Measurements from ENCODE around the gene PSMG4.

PSMG4 gene

GRCh38 chr6:3314621-3315467 is 56.1 kb downstream of the PSMG4 start:
- Histone ChIP-seq H3K4me1 (no peaks in the 10 kb centered on the region), H3K9me3 (no peaks in the 10 kb centered on the region), H3K36me3 (no peaks in the 10 kb centered on the region), H3K4me3 (no peak overlapping the region), H3K27me3 (no peaks in the 10 kb centered on the region), H3K27ac (no peak overlapping the region)
- peak in 1 of 2 donors; percentile 25 for DNase-seq
- TF ChIP-seq CTCF (IDR thresholded peaks at IDR 0.05), result no peak
- intact Hi-C loops (cut with DNase I; ENCODE audit: low total_unique reads), result no loop called here

DNA sequence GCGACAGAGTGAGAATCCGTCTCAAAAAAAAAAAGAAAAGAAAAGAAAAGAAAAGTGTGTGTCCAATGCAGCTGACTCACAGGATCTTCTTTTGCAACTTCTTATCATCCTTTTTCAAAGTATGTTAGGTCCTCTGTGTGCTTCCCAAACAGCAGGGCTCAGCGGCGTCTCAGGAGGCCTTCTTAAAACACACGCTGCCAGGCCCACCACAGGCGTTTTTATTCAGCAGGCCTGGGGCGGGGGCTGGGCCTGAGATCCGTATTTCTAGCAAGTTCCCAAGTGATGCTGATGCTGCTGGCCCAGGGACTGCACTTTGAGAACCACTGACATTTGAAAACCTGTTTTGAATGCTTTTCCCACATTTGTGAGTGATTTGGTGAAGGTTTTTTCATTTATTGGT is 57.1 kb downstream of the PSMG4 start:
- Histone ChIP-seq H3K9me3 (no peaks in the 10 kb centered on the region), H3K4me1 (no peaks in the 10 kb centered on the region), H3K27ac (no peak overlapping the region), H3K36me3 (no peaks in the 10 kb centered on the region), H3K27me3 (no peaks in the 10 kb centered on the region), H3K4me3 (no peak overlapping the region)
- TF ChIP-seq CTCF (IDR thresholded peaks at IDR 0.05), result no peak
- intact Hi-C loops (cut with DNase I; ENCODE audit: low total_unique reads), result no loop called here
- peak in 1 of 2 donors; percentile 28 for DNase-seq

- no peaks in the 10 kb centered on the region for H3K9me3 ChIP-seq
- H3K36me3 ChIP-seq, result no peaks in the 10 kb centered on the region
- H3K4me3 ChIP-seq, result no peak overlapping the region
- TF ChIP-seq CTCF (IDR thresholded peaks at IDR 0.05), result no peak
- intact Hi-C loops (cut with DNase I; ENCODE audit: low total_unique reads), result no loop called here
- peak in 1 of 2 donors; percentile 33 for DNase-seq
- no peak overlapping the region for H3K27ac ChIP-seq
- no peaks in the 10 kb centered on the region for H3K27me3 ChIP-seq
- H3K4me1 ChIP-seq, result no peaks in the 10 kb centered on the region
These were observed 57.6 kb downstream of the PSMG4 start for GRCh38 chr6:3316331-3316730.

DNA sequence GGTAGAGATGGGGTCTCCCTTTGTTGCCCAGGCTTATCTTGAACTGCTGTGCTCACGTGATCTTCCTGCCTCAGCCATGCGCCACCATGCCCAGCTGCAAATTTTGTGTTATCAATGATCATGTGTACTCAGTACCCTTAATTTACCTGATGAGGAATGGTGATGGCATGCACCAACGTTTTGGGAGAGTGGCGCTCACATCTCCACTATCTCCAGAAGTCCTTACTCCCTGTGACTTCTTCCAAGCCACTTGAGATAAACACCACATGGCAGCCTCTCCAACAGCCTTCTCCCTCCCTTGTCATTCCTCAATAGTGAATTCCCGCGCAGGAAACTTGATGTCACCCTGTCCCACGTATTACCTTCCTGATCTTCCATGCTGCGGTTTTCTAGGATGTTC is 58.1 kb downstream of the PSMG4 start:
- TF ChIP-seq CTCF (IDR thresholded peaks at IDR 0.05), result no peak
- Histone ChIP-seq H3K4me3 (no peak overlapping the region), H3K27ac (no peak overlapping the region), H3K4me1 (no peaks in the 10 kb centered on the region), H3K9me3 (no peaks in the 10 kb centered on the region), H3K27me3 (no peaks in the 10 kb centered on the region), H3K36me3 (no peaks in the 10 kb centered on the region)
- DNase-seq, result no peak
- intact Hi-C loops (cut with DNase I; ENCODE audit: low total_unique reads), result no loop called here
